Lung microvascular endothelial cell (primary cell): ENCODE results near the gene SAMD15. TPM values are rescaled to one million over a fixed set of nuclear protein-coding genes. Genes with fewer than 3 reads are reported as not detected.

Experiments used
- total RNA-seq: library from RNA; depleted of rRNA; stranded (reverse); fragments of >200 nt; gene quantifications from 2 replicates; pipeline ENCODE4 v1.2.1, GENCODE V29; 2014

The SAMD15 gene
- total RNA-seq, 1 donor from 2014 or later = 0.40 TPM

Other genes starting within 250 kb of the SAMD15 start
- gene ZDHHC22, start 235.6 kb upstream of the SAMD15 start, total RNA-seq = under 0.01 TPM in 1 of 2 replicates, not detected in the other
- 0.44 and 0.79 TPM in 2 replicates for gene TMEM63C, start 195.6 kb upstream of the SAMD15 start, total RNA-seq
- not detected in 2 replicates for gene NGB, start 106.2 kb upstream of the SAMD15 start, total RNA-seq
- gene POMT2, start 56.5 kb upstream of the SAMD15 start, total RNA-seq = 5.2 and 6.9 TPM in 2 replicates
- gene GSTZ1, start 56.3 kb upstream of the SAMD15 start, total RNA-seq = 11.1 and 26.4 TPM in 2 replicates
- 7.0 and 9.7 TPM in 2 replicates for gene TMED8, start 285 bp upstream of the SAMD15 start, total RNA-seq
- under 0.01 and 0.20 TPM in 2 replicates for gene NOXRED1, start 46.1 kb downstream of the SAMD15 start, total RNA-seq
- gene VIPAS39, start 80.2 kb downstream of the SAMD15 start, total RNA-seq = 20.3 and 22.0 TPM in 2 replicates
- 68.4 and 81.7 TPM in 2 replicates for gene AHSA1, start 80.7 kb downstream of the SAMD15 start, total RNA-seq
- gene ISM2, start 121.4 kb downstream of the SAMD15 start, total RNA-seq = not detected in 2 replicates
- 42.3 and 62.3 TPM in 2 replicates for gene SPTLC2, start 239.3 kb downstream of the SAMD15 start, total RNA-seq